HFFc6 (cell line): ENCODE data around the gene KCNIP1. TPM values are rescaled to one million over a fixed set of nuclear protein-coding genes. Genes with fewer than 3 reads are reported as not detected.

Experiments
- DNase-seq: peaks from one replicate; pipeline ENCODE4 v3.0.0-alpha.2; 2018
- H3K27ac Mint-ChIP-seq: 2 replicates; pipeline ENCODE4 v1.8.0; 2020; ENCODE audit warnings: mild to moderate bottlenecking, mixed read lengths
- H3K27me3 Mint-ChIP-seq: 2 replicates; pipeline ENCODE4 v1.8.0; 2021; ENCODE audit warnings: mild to moderate bottlenecking, moderate library complexity, mixed read lengths; ENCODE audit not compliant: insufficient read depth
- H3K36me3 Mint-ChIP-seq: 2 replicates; pipeline ENCODE4 v1.8.0; 2021; ENCODE audit warnings: low read depth, mixed read lengths
- H3K4me1 Mint-ChIP-seq: 2 replicates; pipeline ENCODE4 v1.8.0; 2020; ENCODE audit warnings: low read depth, mixed read lengths
- H3K4me3 Mint-ChIP-seq: 2 replicates; pipeline ENCODE4 v1.8.0; 2020; ENCODE audit warnings: mild to moderate bottlenecking, moderate library complexity, mixed read lengths
- H3K9me3 Mint-ChIP-seq: 2 replicates; pipeline ENCODE4 v1.8.0; 2020; ENCODE audit warnings: mild to moderate bottlenecking, mixed read lengths
- total RNA-seq, 6 experiments: library from RNA; stranded (reverse); fragmentation: NEBNext Ultra II Directional; extraction: Animal tissue kit (Norgen Biotek cat#: 25700); gene quantifications; 2 replicates in 1 of 6; 3 replicates in 5 of 6; pipeline ENCODE4 v1.2.3, GENCODE V29; 2021
- TF ChIP-seq, protein P1 (sequence below): fragments of 200-600 bp; sonication (generic); IDR thresholded peaks from 2 replicates; pipeline ENCODE4 v1.5.0; 2021; ENCODE audit warnings: antibody characterized with exemption, mild to moderate bottlenecking

KCNIP1 gene
- total RNA-seq, 6 experiments from 2014 or later: not detected

- H3K27me3 Mint-ChIP-seq: peaks cover 1% of the 10 kb centered on the region
- TF ChIP-seq, protein P1, sequence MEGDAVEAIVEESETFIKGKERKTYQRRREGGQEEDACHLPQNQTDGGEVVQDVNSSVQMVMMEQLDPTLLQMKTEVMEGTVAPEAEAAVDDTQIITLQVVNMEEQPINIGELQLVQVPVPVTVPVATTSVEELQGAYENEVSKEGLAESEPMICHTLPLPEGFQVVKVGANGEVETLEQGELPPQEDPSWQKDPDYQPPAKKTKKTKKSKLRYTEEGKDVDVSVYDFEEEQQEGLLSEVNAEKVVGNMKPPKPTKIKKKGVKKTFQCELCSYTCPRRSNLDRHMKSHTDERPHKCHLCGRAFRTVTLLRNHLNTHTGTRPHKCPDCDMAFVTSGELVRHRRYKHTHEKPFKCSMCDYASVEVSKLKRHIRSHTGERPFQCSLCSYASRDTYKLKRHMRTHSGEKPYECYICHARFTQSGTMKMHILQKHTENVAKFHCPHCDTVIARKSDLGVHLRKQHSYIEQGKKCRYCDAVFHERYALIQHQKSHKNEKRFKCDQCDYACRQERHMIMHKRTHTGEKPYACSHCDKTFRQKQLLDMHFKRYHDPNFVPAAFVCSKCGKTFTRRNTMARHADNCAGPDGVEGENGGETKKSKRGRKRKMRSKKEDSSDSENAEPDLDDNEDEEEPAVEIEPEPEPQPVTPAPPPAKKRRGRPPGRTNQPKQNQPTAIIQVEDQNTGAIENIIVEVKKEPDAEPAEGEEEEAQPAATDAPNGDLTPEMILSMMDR: no peak
- H3K36me3 Mint-ChIP-seq: no peaks in the 10 kb centered on the region
- no peak overlapping the region for H3K27ac Mint-ChIP-seq
- H3K9me3 Mint-ChIP-seq: no peaks in the 10 kb centered on the region
- H3K4me1 Mint-ChIP-seq: no peaks in the 10 kb centered on the region
- no peak for DNase-seq
- H3K4me3 Mint-ChIP-seq: no peak overlapping the region
These were observed 144.7 kb downstream of the KCNIP1 start for GRCh38 chr5:170648541-170648940.

- TF ChIP-seq, protein P1: no peak
- DNase-seq: no peak
- H3K36me3 Mint-ChIP-seq: no peaks in the 10 kb centered on the region
- H3K27me3 Mint-ChIP-seq: peaks cover 2% of the 10 kb centered on the region; the same call in 1 of the 2 replicates
- H3K9me3 Mint-ChIP-seq: no peaks in the 10 kb centered on the region
- H3K4me3 Mint-ChIP-seq: no peak overlapping the region
- H3K4me1 Mint-ChIP-seq: no peaks in the 10 kb centered on the region
- H3K27ac Mint-ChIP-seq: no peak overlapping the region
These were observed 147.0 kb downstream of the KCNIP1 start for GRCh38 chr5:170650850-170651249.

GRCh38 chr5:170651604-170652277, 147.9 kb downstream of the KCNIP1 start:
- Mint-ChIP-seq H3K27ac (no peak overlapping the region), H3K4me3 (no peak overlapping the region), H3K36me3 (no peaks in the 10 kb centered on the region), H3K4me1 (no peaks in the 10 kb centered on the region), H3K9me3 (no peaks in the 10 kb centered on the region), H3K27me3 (peaks cover 2% of the 10 kb centered on the region)
- no peak for DNase-seq
- TF ChIP-seq, protein P1: no peak

GRCh38 chr5:170655476-170655875, 151.7 kb downstream of the KCNIP1 start:
- DNase-seq: no peak
- Mint-ChIP-seq H3K4me3 (no peak overlapping the region), H3K27ac (no peak overlapping the region), H3K36me3 (no peaks in the 10 kb centered on the region), H3K4me1 (no peaks in the 10 kb centered on the region), H3K9me3 (no peaks in the 10 kb centered on the region), H3K27me3 (peaks cover 6% of the 10 kb centered on the region)
- TF ChIP-seq, protein P1: no peak

DNA sequence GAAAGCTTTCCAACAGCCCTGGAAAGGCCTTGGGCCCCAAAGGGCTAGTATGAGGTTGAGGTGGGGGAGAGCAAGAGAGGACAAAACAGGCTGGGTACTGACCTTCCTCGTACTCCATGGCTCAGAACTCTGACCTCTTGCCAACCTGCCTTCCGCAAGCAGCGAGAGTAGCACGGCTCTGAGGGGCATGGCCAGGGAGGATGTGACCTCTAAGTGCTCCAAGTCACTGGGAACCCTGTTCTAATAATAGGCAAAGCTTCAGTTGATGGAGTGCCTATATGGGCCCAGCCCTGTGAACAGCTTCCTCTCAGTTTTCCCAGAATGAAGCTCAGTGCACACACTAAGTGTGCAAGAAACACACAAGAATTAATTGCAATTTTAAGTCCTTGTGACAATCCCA, 152.1 kb downstream of the KCNIP1 start:
- TF ChIP-seq, protein P1: no peak
- no peak overlapping the region for H3K4me3 Mint-ChIP-seq

More for the DNA sequence above, 152.1 kb downstream of the KCNIP1 start:
- no peaks in the 10 kb centered on the region for H3K9me3 Mint-ChIP-seq
- H3K4me1 Mint-ChIP-seq: no peaks in the 10 kb centered on the region
- no peaks in the 10 kb centered on the region for H3K36me3 Mint-ChIP-seq
- H3K27me3 Mint-ChIP-seq: peaks cover 9% of the 10 kb centered on the region
- no peak overlapping the region for H3K27ac Mint-ChIP-seq
- DNase-seq: no peak
